Measurements from ENCODE around the gene TNFRSF14.
A peak's percentile ranks its signal among the peaks of the same experiment; 100 is the strongest.

TNFRSF14 gene

GRCh38 chr1:2584686-2585317 lies 28.6 kb downstream of the TNFRSF14 start:
- peaks cover 6% of the 10 kb centered on the region for H3K36me3 ChIP-seq (ENCODE audit: control insufficient read depth, insufficient read depth, low read length)
- no peaks in the 10 kb centered on the region for H3K27me3 ChIP-seq (ENCODE audit: control insufficient read depth, insufficient read depth, low read length)
- H3K9ac ChIP-seq (ENCODE audit: low read depth, low read length) = no peak overlapping the region
- H3K9me3 ChIP-seq (ENCODE audit: control insufficient read depth, insufficient read depth, low read length) = no peaks in the 10 kb centered on the region
- H3K4me1 ChIP-seq (ENCODE audit: control insufficient read depth, insufficient read depth, low read length) = peaks cover 3% of the 10 kb centered on the region
- no peak overlapping the region for H3K4me3 ChIP-seq (ENCODE audit: low read depth, low read length)

- H3K27me3 ChIP-seq (ENCODE audit: control insufficient read depth, insufficient read depth, low read length) = no peaks in the 10 kb centered on the region
- H3K4me1 ChIP-seq (ENCODE audit: control insufficient read depth, insufficient read depth, low read length) = peaks cover 3% of the 10 kb centered on the region
- H3K4me3 ChIP-seq (ENCODE audit: low read depth, low read length) = peak overlapping the region; percentile 85
- H3K9me3 ChIP-seq (ENCODE audit: control insufficient read depth, insufficient read depth, low read length) = no peaks in the 10 kb centered on the region
- H3K36me3 ChIP-seq (ENCODE audit: control insufficient read depth, insufficient read depth, low read length) = peaks cover 6% of the 10 kb centered on the region
- peak overlapping the region; percentile 85 for H3K9ac ChIP-seq (ENCODE audit: low read depth, low read length)
Observed at GRCh38 chr1:2585318-2586092, 29.3 kb downstream of the TNFRSF14 start.

DNA sequence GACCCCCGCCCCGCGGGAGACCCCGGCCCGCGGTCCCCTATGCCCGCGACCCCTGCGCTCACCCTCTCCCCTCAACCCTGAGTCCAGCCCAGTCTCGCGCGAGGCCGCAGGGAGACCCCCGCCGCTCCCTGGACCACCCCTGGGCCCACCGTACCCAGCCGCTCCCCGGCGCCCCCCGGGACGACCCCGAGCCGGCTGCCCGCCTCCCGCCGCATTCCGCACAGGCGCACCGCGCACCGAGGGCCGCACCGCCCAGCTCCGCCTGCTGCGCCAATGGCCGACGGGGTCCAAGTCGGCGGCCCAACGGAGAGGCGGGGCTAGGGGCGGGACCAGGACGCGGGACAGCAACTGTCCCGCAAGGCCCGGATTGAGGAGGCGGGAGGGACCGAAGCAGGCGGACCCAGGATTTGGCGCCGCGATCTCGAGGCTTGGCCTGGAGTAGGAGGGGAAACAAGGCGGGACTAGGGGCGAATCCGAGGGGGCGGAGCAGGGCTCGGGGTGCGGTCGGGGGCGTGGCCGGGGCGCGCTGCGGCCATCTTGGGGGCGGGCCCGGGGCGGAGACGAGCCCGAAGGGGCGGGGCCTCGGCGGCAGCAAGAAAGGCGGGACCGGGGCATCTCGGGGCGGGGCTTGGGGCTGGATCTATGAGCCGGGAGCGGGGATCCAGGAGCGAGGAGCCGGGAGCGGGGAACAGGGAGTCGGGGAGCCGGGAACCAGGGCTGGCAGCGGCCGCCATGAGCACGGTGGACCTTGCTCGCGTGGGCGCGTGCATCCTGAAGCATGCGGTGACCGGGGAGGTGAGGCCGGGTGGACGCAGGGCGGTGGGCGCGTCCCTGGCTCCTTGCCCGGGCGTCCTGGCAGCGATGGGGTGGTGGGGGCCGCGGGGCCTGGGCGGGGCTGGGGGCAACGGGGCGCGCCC lies 30.2 kb downstream of the TNFRSF14 start, which contains the start of gene PRXL2B:
Gene PRXL2B, plus strand, starts transcription at position 624 of the 917 bp plus-strand sequence. Its CDS starts 109 bp downstream, at position 733.
- Histone ChIP-seq H3K4me3 (ENCODE audit: low read depth, low read length) (peak within 1 kb of the TSS; percentile 85), H3K9ac (ENCODE audit: low read depth, low read length) (peak within 1 kb of the TSS; percentile 85), H3K4me1 (ENCODE audit: control insufficient read depth, insufficient read depth, low read length) (peaks cover 3% of the 10 kb centered on the region), H3K9me3 (ENCODE audit: control insufficient read depth, insufficient read depth, low read length) (no peaks in the 10 kb centered on the region), H3K36me3 (ENCODE audit: control insufficient read depth, insufficient read depth, low read length) (peaks cover 6% of the 10 kb centered on the region), H3K27me3 (ENCODE audit: control insufficient read depth, insufficient read depth, low read length) (no peaks in the 10 kb centered on the region)

GRCh38 chr1:2587071-2587859 lies 31.1 kb downstream of the TNFRSF14 start:
- Histone ChIP-seq H3K9ac (ENCODE audit: low read depth, low read length) (peak overlapping the region; percentile 76), H3K4me3 (ENCODE audit: low read depth, low read length) (peak overlapping the region; percentile 79), H3K36me3 (ENCODE audit: control insufficient read depth, insufficient read depth, low read length) (peaks cover 6% of the 10 kb centered on the region), H3K4me1 (ENCODE audit: control insufficient read depth, insufficient read depth, low read length) (peaks cover 3% of the 10 kb centered on the region), H3K9me3 (ENCODE audit: control insufficient read depth, insufficient read depth, low read length) (no peaks in the 10 kb centered on the region), H3K27me3 (ENCODE audit: control insufficient read depth, insufficient read depth, low read length) (no peaks in the 10 kb centered on the region)

DNA sequence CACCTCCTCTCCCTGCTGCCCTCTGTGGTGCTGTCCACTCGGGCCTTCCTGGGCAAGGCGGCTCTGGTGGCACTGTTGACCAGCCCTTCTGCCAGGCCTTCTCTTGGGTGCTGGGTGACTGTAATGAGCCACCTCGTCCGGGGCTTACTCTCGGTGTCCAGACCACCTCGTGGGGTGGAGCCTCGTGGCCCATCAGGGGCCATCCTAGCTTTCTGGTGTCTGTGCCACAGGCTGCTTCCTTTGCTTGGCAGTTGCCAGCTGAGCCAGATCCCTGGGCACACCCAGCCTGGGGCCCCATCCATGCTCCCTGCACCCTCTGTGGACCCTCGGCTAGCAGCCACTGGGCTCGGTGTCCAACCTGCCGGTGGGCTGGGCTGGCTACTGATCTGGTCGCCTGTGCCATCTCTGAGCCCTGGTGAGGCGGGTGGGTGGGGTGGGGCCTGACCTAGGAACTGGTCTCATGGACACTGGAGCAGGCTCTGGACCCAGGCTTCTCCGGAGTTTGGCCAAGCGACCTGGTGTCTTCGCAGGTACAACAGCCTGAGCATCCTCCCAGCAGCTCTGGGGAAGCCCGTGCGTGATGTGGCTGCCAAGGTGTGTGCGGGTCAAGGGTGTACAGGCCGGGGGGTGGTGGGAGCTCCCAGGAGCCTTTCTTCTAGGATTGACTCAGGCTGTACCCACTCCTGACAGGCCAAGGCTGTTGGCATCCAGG lies 31.8 kb downstream of the TNFRSF14 start:
- H3K4me1 ChIP-seq (ENCODE audit: control insufficient read depth, insufficient read depth, low read length) = peaks cover 3% of the 10 kb centered on the region
- H3K36me3 ChIP-seq (ENCODE audit: control insufficient read depth, insufficient read depth, low read length) = peaks cover 6% of the 10 kb centered on the region
- H3K4me3 ChIP-seq (ENCODE audit: low read depth, low read length) = peak overlapping the region; percentile 79
- H3K9ac ChIP-seq (ENCODE audit: low read depth, low read length) = no peak overlapping the region
- no peaks in the 10 kb centered on the region for H3K9me3 ChIP-seq (ENCODE audit: control insufficient read depth, insufficient read depth, low read length)
- no peaks in the 10 kb centered on the region for H3K27me3 ChIP-seq (ENCODE audit: control insufficient read depth, insufficient read depth, low read length)

- Histone ChIP-seq H3K27me3 (ENCODE audit: control insufficient read depth, insufficient read depth, low read length) (no peaks in the 10 kb centered on the region), H3K9me3 (ENCODE audit: control insufficient read depth, insufficient read depth, low read length) (no peaks in the 10 kb centered on the region), H3K4me3 (ENCODE audit: low read depth, low read length) (no peak overlapping the region), H3K9ac (ENCODE audit: low read depth, low read length) (no peak overlapping the region), H3K36me3 (ENCODE audit: control insufficient read depth, insufficient read depth, low read length) (peaks cover 6% of the 10 kb centered on the region), H3K4me1 (ENCODE audit: control insufficient read depth, insufficient read depth, low read length) (no peaks in the 10 kb centered on the region)
Observed at GRCh38 chr1:2588661-2589430, 32.7 kb downstream of the TNFRSF14 start.

DNA sequence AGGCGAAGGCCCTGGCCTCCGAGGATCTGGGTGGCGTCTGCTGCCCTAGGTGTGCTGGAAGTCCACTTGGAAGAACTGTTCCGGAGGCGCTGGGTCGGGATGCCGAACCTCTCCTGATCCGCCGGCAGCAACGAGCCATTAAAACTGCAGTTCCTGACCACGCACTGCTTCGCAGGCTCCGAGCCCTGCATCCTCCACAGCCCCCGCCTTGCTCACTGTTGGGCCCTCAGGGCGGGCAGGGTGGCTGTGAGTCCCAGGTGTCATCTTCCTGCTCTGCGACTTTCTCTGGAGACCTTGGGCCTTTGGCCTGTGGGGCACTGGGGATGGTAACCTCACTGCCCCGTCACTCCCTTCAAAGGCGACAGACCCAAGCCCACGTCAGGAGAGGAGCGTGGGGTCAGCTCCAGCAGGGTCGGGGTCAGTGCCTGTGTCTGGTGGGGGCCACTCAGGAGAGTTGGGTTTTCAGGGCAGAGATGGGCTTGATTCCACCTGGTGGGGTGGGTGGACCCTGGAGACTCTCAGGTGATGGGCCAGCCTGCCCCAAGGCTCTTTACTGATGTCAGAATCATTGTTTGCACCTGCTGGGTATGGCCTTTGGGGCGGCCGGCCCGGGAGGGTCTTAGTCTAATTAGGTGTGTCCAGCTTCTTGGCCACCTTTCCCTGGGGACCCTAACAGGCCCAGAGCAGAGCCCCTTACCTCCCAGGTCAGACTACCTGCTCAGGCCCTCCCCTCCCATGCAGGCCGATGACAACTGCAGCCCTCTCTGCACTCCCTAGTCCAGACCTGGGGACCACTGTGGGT lies 33.5 kb downstream of the TNFRSF14 start:
- no peaks in the 10 kb centered on the region for H3K9me3 ChIP-seq (ENCODE audit: control insufficient read depth, insufficient read depth, low read length)
- no peaks in the 10 kb centered on the region for H3K27me3 ChIP-seq (ENCODE audit: control insufficient read depth, insufficient read depth, low read length)
- peaks cover 6% of the 10 kb centered on the region for H3K36me3 ChIP-seq (ENCODE audit: control insufficient read depth, insufficient read depth, low read length)
- no peak overlapping the region for H3K4me3 ChIP-seq (ENCODE audit: low read depth, low read length)
- no peaks in the 10 kb centered on the region for H3K4me1 ChIP-seq (ENCODE audit: control insufficient read depth, insufficient read depth, low read length)
- no peak overlapping the region for H3K9ac ChIP-seq (ENCODE audit: low read depth, low read length)

DNA sequence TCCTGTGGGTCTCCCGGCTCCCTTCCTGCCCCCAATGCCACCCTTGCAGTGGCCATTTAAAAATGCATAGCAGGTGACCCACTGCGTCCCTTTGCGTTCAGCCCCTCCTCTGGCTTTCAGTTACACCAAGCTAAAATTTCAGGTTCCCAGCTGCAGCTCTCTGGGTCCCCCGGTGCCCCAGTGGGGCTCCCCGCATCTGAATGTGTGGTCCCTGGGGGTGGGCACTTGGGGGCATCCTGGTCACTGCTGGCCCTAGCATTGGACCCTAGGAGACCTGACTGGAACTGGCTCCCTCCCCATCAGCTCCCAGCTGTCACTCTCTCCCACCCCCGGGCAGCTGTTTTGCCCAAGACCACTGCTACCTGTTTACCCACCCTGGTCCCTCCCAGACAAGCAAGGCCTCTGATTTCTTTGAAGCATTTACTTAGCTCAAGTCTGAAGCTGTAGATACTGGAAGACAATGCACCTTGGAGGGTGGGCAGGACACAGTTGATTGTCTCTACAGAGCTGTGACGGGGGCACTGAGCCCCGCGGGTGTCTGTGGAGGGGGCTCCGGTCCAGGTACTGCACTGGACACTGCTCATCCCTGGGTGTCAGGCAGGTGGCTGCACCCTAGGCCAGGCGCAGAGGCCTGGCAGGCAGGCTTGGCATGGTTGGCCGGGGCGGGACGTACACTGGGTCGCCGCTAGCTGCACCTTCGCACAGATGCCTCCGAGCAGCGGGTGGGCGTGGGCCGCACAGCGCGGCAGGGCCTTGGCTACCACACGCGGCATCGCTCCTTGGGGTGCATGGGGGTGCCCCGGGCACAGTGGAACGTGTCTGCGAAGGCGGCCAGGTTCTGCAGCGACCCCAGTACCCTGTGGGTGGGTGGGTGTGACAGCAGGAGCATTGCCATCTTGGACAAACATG lies 34.3 kb downstream of the TNFRSF14 start:
- Histone ChIP-seq H3K27me3 (ENCODE audit: control insufficient read depth, insufficient read depth, low read length) (no peaks in the 10 kb centered on the region), H3K9ac (ENCODE audit: low read depth, low read length) (no peak overlapping the region), H3K4me1 (ENCODE audit: control insufficient read depth, insufficient read depth, low read length) (no peaks in the 10 kb centered on the region), H3K36me3 (ENCODE audit: control insufficient read depth, insufficient read depth, low read length) (peaks cover 6% of the 10 kb centered on the region), H3K4me3 (ENCODE audit: low read depth, low read length) (no peak overlapping the region), H3K9me3 (ENCODE audit: control insufficient read depth, insufficient read depth, low read length) (no peaks in the 10 kb centered on the region)

DNA sequence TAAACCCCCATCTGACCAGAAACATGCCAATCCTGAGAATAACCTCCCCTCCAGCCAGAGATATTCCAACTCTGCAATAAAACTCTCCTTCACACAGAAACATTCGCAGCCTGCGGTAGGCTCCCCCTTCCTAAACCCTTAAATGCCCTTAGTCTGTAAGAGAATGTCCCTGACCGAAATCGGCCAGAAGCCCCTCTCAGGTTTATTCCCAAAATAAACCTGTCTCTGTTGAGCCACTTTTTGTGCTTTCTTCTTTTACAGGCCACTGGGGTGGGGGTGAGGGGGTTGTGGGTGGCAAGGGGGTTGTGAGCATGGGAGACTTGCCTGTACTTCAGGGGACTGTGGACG lies 35.0 kb downstream of the TNFRSF14 start:
- no peaks in the 10 kb centered on the region for H3K27me3 ChIP-seq (ENCODE audit: control insufficient read depth, insufficient read depth, low read length)
- H3K4me1 ChIP-seq (ENCODE audit: control insufficient read depth, insufficient read depth, low read length) = no peaks in the 10 kb centered on the region
- peaks cover 6% of the 10 kb centered on the region for H3K36me3 ChIP-seq (ENCODE audit: control insufficient read depth, insufficient read depth, low read length)
- H3K9me3 ChIP-seq (ENCODE audit: control insufficient read depth, insufficient read depth, low read length) = no peaks in the 10 kb centered on the region
- no peak overlapping the region for H3K9ac ChIP-seq (ENCODE audit: low read depth, low read length)
- H3K4me3 ChIP-seq (ENCODE audit: low read depth, low read length) = no peak overlapping the region

Measured in iPS-15b (cell line).